ENCODE data around the gene CACNB4.
"Not testable (repeated sequence)": the region's sequence is repeated elsewhere in the genome, so short reads cannot be mapped to it uniquely, and the experiment has no call there.

CACNB4 gene

DNA sequence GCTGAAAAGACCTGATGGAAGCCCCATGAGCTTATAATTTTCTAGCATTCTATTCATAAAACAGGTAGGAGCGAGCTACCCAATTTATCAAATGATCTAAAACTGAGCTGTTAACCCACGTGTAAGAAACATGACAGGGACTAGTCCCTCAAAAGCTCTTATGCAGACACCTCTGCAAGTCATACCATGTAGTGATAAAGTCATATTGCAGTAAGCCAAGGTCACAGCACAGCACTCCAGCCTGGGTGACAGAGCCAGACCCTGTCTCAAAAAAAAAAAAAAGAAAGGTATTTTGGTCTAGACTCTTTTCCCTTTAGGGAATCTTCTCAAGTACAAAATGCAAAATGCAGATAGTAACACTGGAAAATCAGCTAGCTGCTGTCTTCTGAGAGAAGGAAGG is 211.7 kb downstream of the CACNB4 start:
- DNase-seq = no peak

DNA sequence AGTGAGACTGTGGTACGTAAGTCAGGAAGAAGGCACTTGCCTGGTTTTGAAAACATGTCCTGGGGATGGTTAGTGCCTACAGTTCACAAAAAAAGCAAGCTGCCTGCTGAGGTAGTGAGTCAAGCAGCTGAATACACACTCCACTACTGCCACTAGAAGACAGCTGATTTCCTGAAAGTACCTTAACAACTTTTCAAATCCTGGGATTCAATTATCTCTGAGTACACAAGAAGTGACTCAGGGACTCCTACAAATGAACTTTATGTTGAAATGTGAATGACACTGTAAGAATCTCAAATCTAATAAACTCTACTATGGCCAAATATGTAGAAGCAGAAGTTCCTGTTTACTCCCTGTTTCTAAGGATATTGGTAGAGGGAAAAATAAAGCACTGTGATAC is 212.6 kb downstream of the CACNB4 start:
- no peak for DNase-seq

- no peak for DNase-seq
Measured at GRCh38 chr2:151882786-151883445, 215.9 kb downstream of the CACNB4 start.

DNA sequence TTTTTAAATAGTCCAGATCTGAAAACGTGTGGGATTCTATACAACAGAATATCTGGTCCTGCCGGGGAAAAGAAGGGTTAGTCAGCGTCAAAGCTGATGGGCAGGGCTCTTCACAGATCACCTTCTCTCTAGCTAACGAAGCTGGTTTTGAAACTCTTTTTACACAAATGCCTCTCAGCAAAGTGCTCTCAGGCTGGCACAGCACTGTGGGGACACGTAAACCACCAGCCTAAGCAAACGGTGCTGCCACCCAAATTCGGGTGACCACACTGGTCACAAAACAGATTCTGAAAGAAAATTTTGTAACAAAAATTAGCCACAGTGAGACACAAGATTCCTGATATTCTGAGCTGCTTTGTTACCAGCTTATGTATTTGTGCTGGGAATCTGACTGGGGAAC is 217.5 kb downstream of the CACNB4 start:
- DNase-seq = no peak

- no peak for DNase-seq
Measured at GRCh38 chr2:151880586-151880985, 218.3 kb downstream of the CACNB4 start.

GRCh38 chr2:151878655-151879563 is 219.9 kb downstream of the CACNB4 start:
- DNase-seq = no peak

DNA sequence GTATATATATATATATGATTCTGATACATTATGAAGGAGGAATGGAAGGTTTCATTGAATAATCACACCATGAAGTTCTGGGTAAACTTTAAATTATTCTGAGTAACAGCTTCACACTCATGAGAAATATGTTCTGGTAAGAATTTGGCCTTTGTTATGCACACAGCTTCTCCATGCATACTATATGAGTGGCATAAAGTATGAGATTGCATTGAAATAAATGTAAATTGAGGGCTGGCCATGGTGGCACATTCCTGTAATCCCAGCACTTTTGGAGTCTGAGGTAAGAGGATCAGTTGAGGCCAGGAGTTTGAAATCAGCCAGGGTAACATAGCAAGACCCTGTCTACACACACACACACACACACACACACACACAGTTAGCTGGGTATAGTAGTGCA is 220.6 kb downstream of the CACNB4 start:
- DNase-seq = no peak

DNA sequence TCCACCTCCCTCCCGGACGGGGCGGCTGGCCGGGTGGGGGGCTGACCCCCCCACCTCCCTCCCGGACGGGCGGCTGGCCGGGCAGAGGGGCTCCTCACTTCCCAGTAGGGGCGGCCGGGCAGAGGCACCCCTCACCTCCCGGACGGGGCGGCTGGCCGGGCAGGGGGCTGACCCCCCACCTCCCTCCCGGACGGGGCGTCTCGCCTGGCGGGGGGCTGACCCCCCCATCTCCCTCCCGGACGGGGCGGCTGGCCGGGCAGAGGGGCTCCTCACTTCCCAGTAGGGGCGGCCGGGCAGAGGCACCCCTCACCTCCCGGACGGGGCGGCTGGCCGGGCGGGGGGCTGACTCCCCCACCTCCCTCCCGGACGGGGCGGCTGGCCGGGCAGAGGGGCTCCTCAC is 223.2 kb downstream of the CACNB4 start:
- DNase-seq = not testable (repeated sequence)

GRCh38 chr2:151872463-151872862 is 226.4 kb downstream of the CACNB4 start:
- DNase-seq = no peak

DNA sequence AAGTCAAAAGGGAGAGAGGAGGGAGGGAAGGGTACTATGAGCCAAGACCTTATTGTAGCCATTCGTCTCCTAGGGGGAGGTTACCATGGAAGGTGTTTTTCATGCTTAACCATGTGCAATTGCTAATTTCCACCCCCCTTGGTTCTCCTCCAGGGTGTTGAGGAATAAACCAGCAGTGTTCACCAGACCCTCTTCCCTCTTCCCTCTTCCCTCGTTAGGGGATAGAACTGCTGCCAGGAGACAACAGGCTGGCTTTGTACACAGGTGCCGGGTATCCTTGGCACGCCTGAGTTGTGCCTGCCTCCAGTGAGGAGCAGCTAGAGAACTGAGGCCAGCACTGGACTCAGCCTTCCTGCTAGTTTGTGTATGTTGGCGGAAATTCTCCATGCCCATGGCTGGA is 229.6 kb downstream of the CACNB4 start:
- DNase-seq = no peak

- no peak for DNase-seq
Measured at GRCh38 chr2:151862700-151863099, 236.1 kb downstream of the CACNB4 start.

DNA sequence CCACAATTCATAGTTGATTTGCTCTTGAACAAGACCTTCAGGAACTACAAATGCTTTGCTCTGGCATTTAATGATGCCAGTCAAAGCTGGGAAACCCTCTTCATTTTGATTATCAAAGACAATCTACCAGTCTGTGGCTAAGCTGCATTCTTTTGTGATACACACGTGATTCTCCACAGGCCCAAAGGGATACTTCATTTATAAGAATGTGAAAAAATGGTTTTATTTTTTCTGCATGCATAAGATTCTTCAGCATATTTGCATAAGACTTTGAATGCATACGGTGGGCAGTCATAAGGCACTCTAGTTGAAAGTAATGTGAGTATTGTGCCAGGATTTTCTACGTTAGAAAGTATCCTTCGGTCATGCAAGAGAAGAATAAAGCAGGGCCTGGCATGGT is 237.7 kb downstream of the CACNB4 start:
- no peak for DNase-seq

- no peak for DNase-seq
Measured at GRCh38 chr2:151860613-151861146, 238.2 kb downstream of the CACNB4 start.

DNA sequence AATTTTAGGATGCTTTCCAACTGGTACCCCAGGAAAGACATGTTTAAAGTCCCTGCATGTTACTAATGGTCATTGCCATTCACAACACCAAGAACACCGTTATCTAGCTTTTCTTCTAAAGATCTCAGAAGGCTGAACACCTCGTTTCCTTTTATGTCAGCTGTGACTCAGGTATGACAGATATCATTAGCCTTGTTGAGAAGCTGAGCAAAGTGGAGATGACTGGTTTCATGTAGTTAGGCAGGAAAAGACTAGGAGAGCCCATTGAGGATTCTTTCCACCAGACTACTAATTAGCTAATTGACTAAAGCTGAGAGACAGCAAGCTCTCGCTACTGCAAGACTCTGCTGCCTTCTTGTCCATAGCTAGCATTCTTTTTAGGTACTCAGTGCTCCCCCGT is 238.6 kb downstream of the CACNB4 start:
- no peak for DNase-seq

DNA sequence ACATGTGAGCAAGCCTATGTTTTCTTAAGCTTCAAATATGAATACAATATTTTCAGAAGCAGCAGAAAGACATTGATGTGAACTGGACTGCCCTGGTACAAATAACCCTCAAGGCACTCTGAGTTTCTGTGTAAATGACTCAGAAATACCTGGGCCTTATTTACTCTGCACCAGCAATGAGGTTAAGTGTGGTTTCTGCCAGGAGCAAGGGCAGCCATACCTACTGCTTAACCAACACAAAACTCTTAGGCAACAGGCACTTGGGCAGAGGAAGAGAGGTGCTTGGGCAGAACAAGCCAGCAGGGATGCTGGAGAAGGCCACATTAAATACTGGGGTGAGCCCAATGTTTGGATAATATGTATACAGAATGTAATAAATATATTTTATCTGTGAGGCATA is 241.2 kb downstream of the CACNB4 start:
- no peak for DNase-seq

DNA sequence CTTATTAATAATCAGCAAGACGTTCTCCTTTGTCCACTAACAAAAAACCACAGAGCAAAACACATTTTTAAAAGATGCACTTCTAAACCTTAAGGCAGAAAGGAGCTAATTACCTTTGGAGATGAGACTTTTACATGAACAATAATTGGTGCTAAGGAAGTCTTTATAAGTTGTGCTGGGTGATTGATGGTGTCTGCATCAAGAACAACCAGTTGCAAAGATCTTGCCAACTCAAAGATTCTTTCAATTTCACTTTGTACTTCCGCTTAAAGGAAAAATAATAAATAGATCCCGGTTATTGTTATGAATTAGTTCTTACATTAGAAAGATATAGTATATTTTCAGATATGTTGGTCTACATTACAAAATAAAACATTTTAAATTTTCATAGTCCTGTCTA is 243.7 kb downstream of the CACNB4 start:
- DNase-seq = no peak

GRCh38 chr2:151853070-151853758 is 245.6 kb downstream of the CACNB4 start:
- no peak for DNase-seq

- DNase-seq = no peak
Measured at GRCh38 chr2:151852260-151853069, 246.4 kb downstream of the CACNB4 start.

DNA sequence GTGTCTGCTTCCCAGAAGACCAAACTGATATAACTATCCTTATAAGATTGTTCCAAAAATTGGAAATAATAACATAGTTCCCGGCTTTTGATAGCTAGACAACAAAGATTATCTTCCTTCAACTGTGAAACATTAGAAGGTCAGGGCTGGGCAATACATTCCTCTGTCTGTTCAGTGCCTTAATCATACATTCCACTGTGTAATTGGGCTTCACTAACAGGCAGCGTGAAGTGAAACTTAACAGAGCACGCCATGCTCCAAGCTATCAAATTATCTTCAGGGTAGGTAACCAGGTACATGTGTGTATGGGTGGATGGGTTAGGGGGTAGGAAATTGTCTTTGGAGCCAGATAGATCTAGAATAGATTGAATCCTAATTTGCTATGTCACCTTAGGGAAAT is 247.1 kb downstream of the CACNB4 start:
- no peak for DNase-seq

GRCh38 chr2:151849413-151850010 is 249.3 kb downstream of the CACNB4 start:
- no peak for DNase-seq

- no peak for DNase-seq
Measured at GRCh38 chr2:151845884-151846283, 253.0 kb downstream of the CACNB4 start.

- no peak for DNase-seq
Measured at GRCh38 chr2:151845481-151845880, 253.4 kb downstream of the CACNB4 start.
